MM.1S (cell line): ENCODE results near the gene NEK2.

ENCODE experiments used
- CTCF ChIP-seq: fragments of 300-600 bp; sonication (generic); IDR thresholded peaks from 2 replicates; pipeline ENCODE4 v1.5.1; 2016; ENCODE audit warnings: antibody characterized with exemption, low read length, mixed read lengths
- EZH2 ChIP-seq: fragments of 300-600 bp; sonication (generic); optimal IDR thresholded peaks from 2 replicates; pipeline ENCODE3; 2017; ENCODE audit warnings: low read depth, mild to moderate bottlenecking, antibody characterized with exemption, low read length, mixed read lengths
- EZH2phosphoT487 ChIP-seq: fragments of 300-600 bp; sonication (generic); IDR thresholded peaks from 2 replicates; pipeline ENCODE4 v1.6.1; 2018; ENCODE audit warnings: antibody characterized with exemption, low read length

- no peak for TF ChIP-seq CTCF
- TF ChIP-seq EZH2, result no peak
- TF ChIP-seq EZH2phosphoT487, result no peak
Observed at GRCh38 chr1:211634461-211634860, 41.0 kb downstream of the NEK2 start.
